Fibroblast of mammary gland (primary cell): ENCODE measurements around the gene LIMCH1.

Source experiments
- DNase-seq: peaks from one replicate; pipeline ENCODE4 v3.0.0-alpha.2; 2010; ENCODE audit warnings: low read depth
- H3K4me3 ChIP-seq: 2 replicates; pipeline ENCODE4 v1.5.1; 2011; ENCODE audit warnings: low read depth, mild to moderate bottlenecking, low read length, moderate library complexity; ENCODE audit not compliant: control insufficient read depth
- TF ChIP-seq, protein P1 (sequence below): conservative IDR thresholded peaks from 2 replicates; pipeline ENCODE4 v1.5.1; 2011; ENCODE audit warnings: low read depth, low read length, inconsistent platforms; ENCODE audit not compliant: control insufficient read depth, insufficient read depth

Gene LIMCH1

GRCh38 chr4:41530741-41531140 is 7.2 kb upstream of the LIMCH1 start:
- DNase-seq = no peak
- no peak overlapping the region for H3K4me3 ChIP-seq
- TF ChIP-seq, protein P1, sequence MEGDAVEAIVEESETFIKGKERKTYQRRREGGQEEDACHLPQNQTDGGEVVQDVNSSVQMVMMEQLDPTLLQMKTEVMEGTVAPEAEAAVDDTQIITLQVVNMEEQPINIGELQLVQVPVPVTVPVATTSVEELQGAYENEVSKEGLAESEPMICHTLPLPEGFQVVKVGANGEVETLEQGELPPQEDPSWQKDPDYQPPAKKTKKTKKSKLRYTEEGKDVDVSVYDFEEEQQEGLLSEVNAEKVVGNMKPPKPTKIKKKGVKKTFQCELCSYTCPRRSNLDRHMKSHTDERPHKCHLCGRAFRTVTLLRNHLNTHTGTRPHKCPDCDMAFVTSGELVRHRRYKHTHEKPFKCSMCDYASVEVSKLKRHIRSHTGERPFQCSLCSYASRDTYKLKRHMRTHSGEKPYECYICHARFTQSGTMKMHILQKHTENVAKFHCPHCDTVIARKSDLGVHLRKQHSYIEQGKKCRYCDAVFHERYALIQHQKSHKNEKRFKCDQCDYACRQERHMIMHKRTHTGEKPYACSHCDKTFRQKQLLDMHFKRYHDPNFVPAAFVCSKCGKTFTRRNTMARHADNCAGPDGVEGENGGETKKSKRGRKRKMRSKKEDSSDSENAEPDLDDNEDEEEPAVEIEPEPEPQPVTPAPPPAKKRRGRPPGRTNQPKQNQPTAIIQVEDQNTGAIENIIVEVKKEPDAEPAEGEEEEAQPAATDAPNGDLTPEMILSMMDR = no peak

DNA sequence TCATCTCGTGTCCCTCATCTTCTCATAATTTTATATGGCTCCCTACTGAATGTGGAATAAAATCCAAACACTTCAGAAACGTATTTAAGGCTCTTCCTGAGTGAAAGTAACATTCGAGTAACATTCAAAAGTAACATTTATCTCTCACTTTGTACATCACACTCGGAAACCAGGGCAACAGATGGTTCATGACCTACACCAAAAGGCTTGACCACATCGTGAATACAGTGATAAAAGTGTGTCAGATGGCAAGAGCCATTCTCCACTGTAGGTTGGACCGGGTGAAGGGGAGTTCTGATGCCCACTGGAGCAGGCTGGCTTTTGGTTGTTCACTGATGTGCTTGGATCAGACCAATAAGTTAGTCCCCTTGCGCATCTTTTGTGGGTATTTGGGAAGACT is 5.6 kb upstream of the LIMCH1 start:
- no peak for DNase-seq
- TF ChIP-seq, protein P1 = no peak
- H3K4me3 ChIP-seq = no peak overlapping the region

- H3K4me3 ChIP-seq = no peak overlapping the region
- TF ChIP-seq, protein P1 = no peak
- DNase-seq = peak; percentile 30
These were observed 5.1 kb upstream of the LIMCH1 start for GRCh38 chr4:41532882-41533281.

- H3K4me3 ChIP-seq = no peak overlapping the region
- TF ChIP-seq, protein P1 = no peak
- DNase-seq = no peak
These were observed 4.3 kb upstream of the LIMCH1 start for GRCh38 chr4:41533680-41534079.

- no peak for DNase-seq
- H3K4me3 ChIP-seq = no peak overlapping the region
- TF ChIP-seq, protein P1 = no peak
These were observed 3.6 kb upstream of the LIMCH1 start for GRCh38 chr4:41534404-41534803.

- no peak for DNase-seq
- TF ChIP-seq, protein P1 = no peak
- no peak overlapping the region for H3K4me3 ChIP-seq
These were observed 2.0 kb upstream of the LIMCH1 start for GRCh38 chr4:41535911-41536371.

GRCh38 chr4:41537292-41537890 is 566 bp upstream of the LIMCH1 start:
- TF ChIP-seq, protein P1 = no peak
- H3K4me3 ChIP-seq = no peak overlapping the region
- DNase-seq = no peak
